ENCODE data around the gene MSMP.

Gene MSMP

GRCh38 chr9:35737143-35737542, 16.9 kb downstream of the MSMP start:
- H4K20me1 ChIP-seq (ENCODE audit: low read depth, low read length) = no peaks in the 10 kb centered on the region
- no peak overlapping the region for H3K9ac ChIP-seq (ENCODE audit: low read length)
- no peak overlapping the region for H2AFZ ChIP-seq (ENCODE audit: low read depth, low read length, severe bottlenecking)
- H3K27me3 ChIP-seq (ENCODE audit: low read length) = no peaks in the 10 kb centered on the region
- H3K9me3 ChIP-seq (ENCODE audit: insufficient read depth, low read length) = no peaks in the 10 kb centered on the region
- H3K4me2 ChIP-seq (ENCODE audit: low read depth, low read length, poor library complexity, severe bottlenecking) = no peak overlapping the region
- peaks cover 10% of the 10 kb centered on the region; the same call in 1 of the 2 replicates for H3F3A ChIP-seq (ENCODE audit: insufficient read depth)
- no peak overlapping the region for H3K27ac ChIP-seq (ENCODE audit: low read depth, low read length)
- H3K4me3 ChIP-seq (ENCODE audit: insufficient read depth, low read length, poor library complexity, severe bottlenecking) = no peak overlapping the region
- H3K36me3 ChIP-seq (ENCODE audit: low read length) = no peaks in the 10 kb centered on the region
- peaks cover 6% of the 10 kb centered on the region; the same call in 1 of the 2 replicates for H3K79me2 ChIP-seq (ENCODE audit: insufficient read depth, low read length)
- no peaks in the 10 kb centered on the region for H3K9me2 ChIP-seq (replicated peaks; ENCODE audit: insufficient read depth, low read length)
- TF ChIP-seq, protein P1, sequence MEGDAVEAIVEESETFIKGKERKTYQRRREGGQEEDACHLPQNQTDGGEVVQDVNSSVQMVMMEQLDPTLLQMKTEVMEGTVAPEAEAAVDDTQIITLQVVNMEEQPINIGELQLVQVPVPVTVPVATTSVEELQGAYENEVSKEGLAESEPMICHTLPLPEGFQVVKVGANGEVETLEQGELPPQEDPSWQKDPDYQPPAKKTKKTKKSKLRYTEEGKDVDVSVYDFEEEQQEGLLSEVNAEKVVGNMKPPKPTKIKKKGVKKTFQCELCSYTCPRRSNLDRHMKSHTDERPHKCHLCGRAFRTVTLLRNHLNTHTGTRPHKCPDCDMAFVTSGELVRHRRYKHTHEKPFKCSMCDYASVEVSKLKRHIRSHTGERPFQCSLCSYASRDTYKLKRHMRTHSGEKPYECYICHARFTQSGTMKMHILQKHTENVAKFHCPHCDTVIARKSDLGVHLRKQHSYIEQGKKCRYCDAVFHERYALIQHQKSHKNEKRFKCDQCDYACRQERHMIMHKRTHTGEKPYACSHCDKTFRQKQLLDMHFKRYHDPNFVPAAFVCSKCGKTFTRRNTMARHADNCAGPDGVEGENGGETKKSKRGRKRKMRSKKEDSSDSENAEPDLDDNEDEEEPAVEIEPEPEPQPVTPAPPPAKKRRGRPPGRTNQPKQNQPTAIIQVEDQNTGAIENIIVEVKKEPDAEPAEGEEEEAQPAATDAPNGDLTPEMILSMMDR (IDR thresholded peaks at IDR 0.05; ENCODE audit: insufficient read depth, low read length, poor library complexity, severe bottlenecking) = no peak
- TF ChIP-seq EZH2phosphoT487 (conservative IDR thresholded peaks at IDR 0.05; ENCODE audit: low read length) = no peak

DNA sequence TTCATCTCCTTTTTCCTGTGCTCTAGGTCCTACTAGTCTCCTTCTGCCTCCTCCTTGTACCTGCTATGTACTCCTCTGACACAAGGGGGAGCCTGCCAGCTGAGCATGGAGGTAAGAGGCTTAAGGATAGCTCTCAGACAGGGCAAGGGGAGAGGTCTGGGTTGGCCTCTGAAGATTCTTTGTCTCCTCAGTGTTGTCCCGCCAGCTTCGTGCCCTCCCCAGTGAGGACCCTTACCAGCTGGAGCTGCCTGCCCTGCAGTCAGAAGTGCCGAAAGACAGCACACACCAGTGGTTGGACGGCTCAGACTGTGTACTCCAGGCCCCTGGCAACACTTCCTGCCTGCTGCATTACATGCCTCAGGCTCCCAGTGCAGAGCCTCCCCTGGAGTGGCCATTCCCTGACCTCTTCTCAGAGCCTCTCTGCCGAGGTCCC, 17.9 kb downstream of the MSMP start:
- Histone ChIP-seq H3K9ac (ENCODE audit: low read length) (no peak overlapping the region), H3F3A (ENCODE audit: insufficient read depth) (peaks cover 10% of the 10 kb centered on the region; the same call in 1 of the 2 replicates), H3K9me2 (replicated peaks; ENCODE audit: insufficient read depth, low read length) (no peaks in the 10 kb centered on the region), H3K27me3 (ENCODE audit: low read length) (no peaks in the 10 kb centered on the region), H3K27ac (ENCODE audit: low read depth, low read length) (no peak overlapping the region), H3K9me3 (ENCODE audit: insufficient read depth, low read length) (no peaks in the 10 kb centered on the region), H2AFZ (ENCODE audit: low read depth, low read length, severe bottlenecking) (no peak overlapping the region), H4K20me1 (ENCODE audit: low read depth, low read length) (no peaks in the 10 kb centered on the region), H3K4me2 (ENCODE audit: low read depth, low read length, poor library complexity, severe bottlenecking) (no peak overlapping the region), H3K79me2 (ENCODE audit: insufficient read depth, low read length) (peaks cover 11% of the 10 kb centered on the region), H3K36me3 (ENCODE audit: low read length) (no peaks in the 10 kb centered on the region), H3K4me3 (ENCODE audit: insufficient read depth, low read length, poor library complexity, severe bottlenecking) (no peak overlapping the region)
- TF ChIP-seq, protein P1 (IDR thresholded peaks at IDR 0.05; ENCODE audit: insufficient read depth, low read length, poor library complexity, severe bottlenecking) = peak; percentile 96
- TF ChIP-seq EZH2phosphoT487 (conservative IDR thresholded peaks at IDR 0.05; ENCODE audit: low read length) = no peak

DNA sequence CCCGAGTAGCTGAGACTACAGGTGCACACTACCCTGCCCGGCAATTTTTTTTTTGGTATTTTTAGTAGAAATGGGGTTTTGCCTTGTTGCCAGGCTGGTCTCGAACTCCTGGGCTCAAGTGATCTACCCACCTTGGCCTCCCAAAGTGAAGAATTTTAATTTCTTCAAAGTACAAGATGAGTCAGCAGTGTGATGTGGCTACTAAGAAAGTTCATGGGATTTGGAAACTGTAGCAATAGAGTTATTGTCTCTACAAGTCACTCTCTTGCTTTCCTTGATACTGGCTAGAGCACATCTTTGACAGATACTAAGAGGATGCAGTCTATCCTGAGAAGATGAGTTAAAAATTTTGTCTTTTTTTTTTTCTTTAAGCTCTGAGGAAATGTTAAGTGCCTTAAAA, 20.0 kb downstream of the MSMP start:
- H3K4me3 ChIP-seq (ENCODE audit: insufficient read depth, low read length, poor library complexity, severe bottlenecking) = no peak overlapping the region
- no peak overlapping the region for H2AFZ ChIP-seq (ENCODE audit: low read depth, low read length, severe bottlenecking)
- H3K27me3 ChIP-seq (ENCODE audit: low read length) = no peaks in the 10 kb centered on the region
- TF ChIP-seq, protein P1 (IDR thresholded peaks at IDR 0.05; ENCODE audit: insufficient read depth, low read length, poor library complexity, severe bottlenecking) = no peak
- TF ChIP-seq EZH2phosphoT487 (conservative IDR thresholded peaks at IDR 0.05; ENCODE audit: low read length) = no peak
- no peak overlapping the region for H3K27ac ChIP-seq (ENCODE audit: low read depth, low read length)
- H3K79me2 ChIP-seq (ENCODE audit: insufficient read depth, low read length) = peaks cover 32% of the 10 kb centered on the region
- H3K4me2 ChIP-seq (ENCODE audit: low read depth, low read length, poor library complexity, severe bottlenecking) = peak overlapping the region; percentile 95
- no peak overlapping the region for H3K9ac ChIP-seq (ENCODE audit: low read length)
- H3K9me2 ChIP-seq (replicated peaks; ENCODE audit: insufficient read depth, low read length) = no peaks in the 10 kb centered on the region
- H4K20me1 ChIP-seq (ENCODE audit: low read depth, low read length) = no peaks in the 10 kb centered on the region; the same call in 1 of the 2 replicates
- peaks cover 10% of the 10 kb centered on the region; the same call in 1 of the 2 replicates for H3F3A ChIP-seq (ENCODE audit: insufficient read depth)
- no peaks in the 10 kb centered on the region for H3K9me3 ChIP-seq (ENCODE audit: insufficient read depth, low read length)
- no peaks in the 10 kb centered on the region for H3K36me3 ChIP-seq (ENCODE audit: low read length)
